ENCODE measurements around the gene KCNIP3. TPM values are rescaled to one million over a fixed set of nuclear protein-coding genes. Genes with fewer than 3 reads are reported as not detected.

The KCNIP3 gene
- polyA plus RNA-seq, 1 of the 3 experiments (the other 2 are of a cell fraction) = 0.97 TPM

DNA sequence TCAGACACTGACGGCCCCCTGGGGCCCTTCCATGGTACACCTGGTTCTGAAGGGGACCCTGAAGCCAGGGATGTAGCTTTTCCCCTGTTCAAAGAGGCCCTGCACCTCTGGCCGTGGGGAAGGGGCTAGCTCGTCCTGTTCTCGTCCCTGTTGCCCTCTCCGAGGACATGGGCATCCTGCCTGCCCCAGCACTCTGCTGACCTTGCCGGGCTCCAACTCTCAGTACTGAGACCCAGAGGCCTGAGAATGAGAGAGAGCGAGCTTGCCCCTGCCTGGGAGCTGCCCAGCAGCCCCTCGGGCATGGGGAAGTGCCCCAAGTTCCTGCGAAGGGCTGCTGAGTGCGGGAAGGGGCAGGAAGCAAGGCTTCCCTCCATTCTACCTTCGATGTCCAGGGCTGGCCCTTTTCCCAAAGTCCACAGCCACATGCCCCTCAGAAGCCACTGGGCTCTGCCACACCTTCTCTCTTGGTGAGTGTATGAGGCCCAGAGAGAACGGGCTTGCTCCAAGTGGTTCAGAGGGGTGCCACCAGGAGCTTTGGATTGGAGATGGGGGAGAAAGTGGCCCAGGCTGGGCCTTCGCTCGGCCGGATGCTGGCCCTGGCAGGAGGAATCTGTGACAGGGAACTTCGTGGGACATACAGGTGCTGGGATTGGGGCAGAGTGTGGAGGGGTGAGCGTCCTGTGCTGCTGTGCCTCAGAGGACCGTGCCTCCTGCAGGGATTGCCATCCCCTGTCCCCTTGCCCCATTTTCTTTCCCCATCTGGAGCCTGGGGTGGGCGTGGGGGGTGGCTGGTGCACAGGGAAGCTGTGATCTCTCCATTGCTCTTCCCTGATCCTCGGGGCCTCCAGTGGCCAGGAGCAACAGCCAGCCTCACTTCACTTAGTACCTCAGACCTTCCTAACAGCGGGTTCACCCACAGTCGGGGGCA is 50.8 kb downstream of the KCNIP3 start:
- H3K9ac ChIP-seq = no peak overlapping the region
- no peaks in the 10 kb centered on the region for H3F3A ChIP-seq (replicated peaks; ENCODE audit: insufficient read depth)
- H3K4me3 ChIP-seq (ENCODE audit: low read depth in 2 of 2, low read length in 1 of 2) = no peak overlapping the region
- H2AFZ ChIP-seq (ENCODE audit: low read depth) = no peak overlapping the region
- no peaks in the 10 kb centered on the region for H4K20me1 ChIP-seq (ENCODE audit: insufficient read depth)
- H3K4me1 ChIP-seq (ENCODE audit: control insufficient read depth in 1 of 2, insufficient read depth in 2 of 2, low read depth in 1 of 2, low read length in 1 of 2) = peaks cover 4% of the 10 kb centered on the region in 2 experiments; a peak in 2 of 4 replicates
- peaks cover 49% of the 10 kb centered on the region for H3K27me3 ChIP-seq (ENCODE audit: insufficient read depth)
- no peak for DNase-seq
- no peak overlapping the region for H3K4me2 ChIP-seq
- no peaks in the 10 kb centered on the region for H3K36me3 ChIP-seq (replicated peaks in 1 of 2; ENCODE audit: control insufficient read depth in 1 of 2, insufficient read depth in 2 of 2, low read length in 1 of 2)
- TF ChIP-seq EP300 (IDR thresholded peaks at IDR 0.05; ENCODE audit: borderline replicate concordance in 1 of 2, low read depth in 1 of 2, low read length in 1 of 2) (no peak), EZH2phosphoT487 (IDR thresholded peaks at IDR 0.05; ENCODE audit: borderline replicate concordance, low read depth) (no peak), MXI1 (IDR thresholded peaks at IDR 0.05; ENCODE audit: low read depth, low read length) (no peak), SIN3A (IDR thresholded peaks at IDR 0.05; ENCODE audit: borderline replicate concordance, low read depth, low read length) (no peak), RFX5 (IDR thresholded peaks at IDR 0.05; ENCODE audit: low read length) (no peak), GATA2 (CRISPR knock-in tag; IDR thresholded peaks at IDR 0.05) (no peak), SMC3 (IDR thresholded peaks at IDR 0.05; ENCODE audit: low read depth, low read length) (no peak), TEAD4 (IDR thresholded peaks at IDR 0.05; ENCODE audit: borderline replicate concordance, insufficient read depth) (no peak), RXRA (IDR thresholded peaks at IDR 0.05; ENCODE audit: borderline replicate concordance, low read depth) (no peak), RAD21 (IDR thresholded peaks at IDR 0.05; ENCODE audit: low read length) (no peak), POLR2AphosphoS5 (IDR thresholded peaks at IDR 0.05; ENCODE audit: low read depth, low read length) (no peak)
- TF ChIP-seq, protein P1, sequence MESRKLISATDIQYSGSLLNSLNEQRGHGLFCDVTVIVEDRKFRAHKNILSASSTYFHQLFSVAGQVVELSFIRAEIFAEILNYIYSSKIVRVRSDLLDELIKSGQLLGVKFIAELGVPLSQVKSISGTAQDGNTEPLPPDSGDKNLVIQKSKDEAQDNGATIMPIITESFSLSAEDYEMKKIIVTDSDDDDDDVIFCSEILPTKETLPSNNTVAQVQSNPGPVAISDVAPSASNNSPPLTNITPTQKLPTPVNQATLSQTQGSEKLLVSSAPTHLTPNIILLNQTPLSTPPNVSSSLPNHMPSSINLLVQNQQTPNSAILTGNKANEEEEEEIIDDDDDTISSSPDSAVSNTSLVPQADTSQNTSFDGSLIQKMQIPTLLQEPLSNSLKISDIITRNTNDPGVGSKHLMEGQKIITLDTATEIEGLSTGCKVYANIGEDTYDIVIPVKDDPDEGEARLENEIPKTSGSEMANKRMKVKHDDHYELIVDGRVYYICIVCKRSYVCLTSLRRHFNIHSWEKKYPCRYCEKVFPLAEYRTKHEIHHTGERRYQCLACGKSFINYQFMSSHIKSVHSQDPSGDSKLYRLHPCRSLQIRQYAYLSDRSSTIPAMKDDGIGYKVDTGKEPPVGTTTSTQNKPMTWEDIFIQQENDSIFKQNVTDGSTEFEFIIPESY (IDR thresholded peaks at IDR 0.05; ENCODE audit: borderline replicate concordance, low read depth) = no peak
- TF ChIP-seq, protein P2, sequence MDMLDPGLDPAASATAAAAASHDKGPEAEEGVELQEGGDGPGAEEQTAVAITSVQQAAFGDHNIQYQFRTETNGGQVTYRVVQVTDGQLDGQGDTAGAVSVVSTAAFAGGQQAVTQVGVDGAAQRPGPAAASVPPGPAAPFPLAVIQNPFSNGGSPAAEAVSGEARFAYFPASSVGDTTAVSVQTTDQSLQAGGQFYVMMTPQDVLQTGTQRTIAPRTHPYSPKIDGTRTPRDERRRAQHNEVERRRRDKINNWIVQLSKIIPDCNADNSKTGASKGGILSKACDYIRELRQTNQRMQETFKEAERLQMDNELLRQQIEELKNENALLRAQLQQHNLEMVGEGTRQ (IDR thresholded peaks at IDR 0.05; ENCODE audit: borderline replicate concordance, low read depth, low read length) = no peak
- TF ChIP-seq, protein P3, sequence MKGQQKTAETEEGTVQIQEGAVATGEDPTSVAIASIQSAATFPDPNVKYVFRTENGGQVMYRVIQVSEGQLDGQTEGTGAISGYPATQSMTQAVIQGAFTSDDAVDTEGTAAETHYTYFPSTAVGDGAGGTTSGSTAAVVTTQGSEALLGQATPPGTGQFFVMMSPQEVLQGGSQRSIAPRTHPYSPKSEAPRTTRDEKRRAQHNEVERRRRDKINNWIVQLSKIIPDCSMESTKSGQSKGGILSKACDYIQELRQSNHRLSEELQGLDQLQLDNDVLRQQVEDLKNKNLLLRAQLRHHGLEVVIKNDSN (IDR thresholded peaks at IDR 0.05; ENCODE audit: borderline replicate concordance, low read depth) = no peak
- TF ChIP-seq, protein P4, sequence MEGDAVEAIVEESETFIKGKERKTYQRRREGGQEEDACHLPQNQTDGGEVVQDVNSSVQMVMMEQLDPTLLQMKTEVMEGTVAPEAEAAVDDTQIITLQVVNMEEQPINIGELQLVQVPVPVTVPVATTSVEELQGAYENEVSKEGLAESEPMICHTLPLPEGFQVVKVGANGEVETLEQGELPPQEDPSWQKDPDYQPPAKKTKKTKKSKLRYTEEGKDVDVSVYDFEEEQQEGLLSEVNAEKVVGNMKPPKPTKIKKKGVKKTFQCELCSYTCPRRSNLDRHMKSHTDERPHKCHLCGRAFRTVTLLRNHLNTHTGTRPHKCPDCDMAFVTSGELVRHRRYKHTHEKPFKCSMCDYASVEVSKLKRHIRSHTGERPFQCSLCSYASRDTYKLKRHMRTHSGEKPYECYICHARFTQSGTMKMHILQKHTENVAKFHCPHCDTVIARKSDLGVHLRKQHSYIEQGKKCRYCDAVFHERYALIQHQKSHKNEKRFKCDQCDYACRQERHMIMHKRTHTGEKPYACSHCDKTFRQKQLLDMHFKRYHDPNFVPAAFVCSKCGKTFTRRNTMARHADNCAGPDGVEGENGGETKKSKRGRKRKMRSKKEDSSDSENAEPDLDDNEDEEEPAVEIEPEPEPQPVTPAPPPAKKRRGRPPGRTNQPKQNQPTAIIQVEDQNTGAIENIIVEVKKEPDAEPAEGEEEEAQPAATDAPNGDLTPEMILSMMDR (IDR thresholded peaks at IDR 0.05) = no peak
- TF ChIP-seq, protein P5, sequence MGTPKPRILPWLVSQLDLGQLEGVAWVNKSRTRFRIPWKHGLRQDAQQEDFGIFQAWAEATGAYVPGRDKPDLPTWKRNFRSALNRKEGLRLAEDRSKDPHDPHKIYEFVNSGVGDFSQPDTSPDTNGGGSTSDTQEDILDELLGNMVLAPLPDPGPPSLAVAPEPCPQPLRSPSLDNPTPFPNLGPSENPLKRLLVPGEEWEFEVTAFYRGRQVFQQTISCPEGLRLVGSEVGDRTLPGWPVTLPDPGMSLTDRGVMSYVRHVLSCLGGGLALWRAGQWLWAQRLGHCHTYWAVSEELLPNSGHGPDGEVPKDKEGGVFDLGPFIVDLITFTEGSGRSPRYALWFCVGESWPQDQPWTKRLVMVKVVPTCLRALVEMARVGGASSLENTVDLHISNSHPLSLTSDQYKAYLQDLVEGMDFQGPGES (IDR thresholded peaks at IDR 0.05; ENCODE audit: low read depth, low read length) = no peak
- WGBS (ENCODE audit: low lambda C conversion rate) = 51% methylated on average over 16 of the region's 22 CpGs
- POLR2A ChIA-PET = no interaction called here
- CTCF ChIA-PET = interaction anchor here (0.9 to 1.1 kb wide), 3 partner anchors 10 to 41 kb away, joined by 3 read pairs; no protein-coding TSS in a partner anchor
- H3K9me2 ChIP-seq = no peaks in the 10 kb centered on the region
- no peaks in the 10 kb centered on the region for H3K79me2 ChIP-seq (ENCODE audit: insufficient read depth)
- no peaks in the 10 kb centered on the region for H3K9me3 ChIP-seq
- no peak overlapping the region for H3K27ac ChIP-seq (ENCODE audit: low read depth in 2 of 2, low read length in 1 of 2)
